OCI-LY7 (cell line): ENCODE data around the gene TRAF1.

Experiments
- EZH2phosphoT487 ChIP-seq: fragments of 200-600 bp; sonication (generic); IDR thresholded peaks from 2 replicates; pipeline ENCODE4 v1.6.1; 2018; ENCODE audit warnings: low read depth, borderline replicate concordance, mild to moderate bottlenecking, mixed run types, antibody characterized with exemption, low read length, moderate library complexity, mixed read lengths
- TF ChIP-seq, protein P1 (sequence below): fragments of 200-600 bp; sonication (generic); conservative IDR thresholded peaks from 2 replicates; pipeline ENCODE4 v1.5.1; 2014; ENCODE audit warnings: mild to moderate bottlenecking, antibody characterized with exemption, low read length, moderate library complexity, mixed read lengths

- TF ChIP-seq, protein P1, sequence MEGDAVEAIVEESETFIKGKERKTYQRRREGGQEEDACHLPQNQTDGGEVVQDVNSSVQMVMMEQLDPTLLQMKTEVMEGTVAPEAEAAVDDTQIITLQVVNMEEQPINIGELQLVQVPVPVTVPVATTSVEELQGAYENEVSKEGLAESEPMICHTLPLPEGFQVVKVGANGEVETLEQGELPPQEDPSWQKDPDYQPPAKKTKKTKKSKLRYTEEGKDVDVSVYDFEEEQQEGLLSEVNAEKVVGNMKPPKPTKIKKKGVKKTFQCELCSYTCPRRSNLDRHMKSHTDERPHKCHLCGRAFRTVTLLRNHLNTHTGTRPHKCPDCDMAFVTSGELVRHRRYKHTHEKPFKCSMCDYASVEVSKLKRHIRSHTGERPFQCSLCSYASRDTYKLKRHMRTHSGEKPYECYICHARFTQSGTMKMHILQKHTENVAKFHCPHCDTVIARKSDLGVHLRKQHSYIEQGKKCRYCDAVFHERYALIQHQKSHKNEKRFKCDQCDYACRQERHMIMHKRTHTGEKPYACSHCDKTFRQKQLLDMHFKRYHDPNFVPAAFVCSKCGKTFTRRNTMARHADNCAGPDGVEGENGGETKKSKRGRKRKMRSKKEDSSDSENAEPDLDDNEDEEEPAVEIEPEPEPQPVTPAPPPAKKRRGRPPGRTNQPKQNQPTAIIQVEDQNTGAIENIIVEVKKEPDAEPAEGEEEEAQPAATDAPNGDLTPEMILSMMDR, result no peak
- TF ChIP-seq EZH2phosphoT487, result no peak
Observed at GRCh38 chr9:120926397-120926928, at the start of gene TRAF1.
